Measurements from ENCODE around the gene CLCN2.

Gene CLCN2

DNA sequence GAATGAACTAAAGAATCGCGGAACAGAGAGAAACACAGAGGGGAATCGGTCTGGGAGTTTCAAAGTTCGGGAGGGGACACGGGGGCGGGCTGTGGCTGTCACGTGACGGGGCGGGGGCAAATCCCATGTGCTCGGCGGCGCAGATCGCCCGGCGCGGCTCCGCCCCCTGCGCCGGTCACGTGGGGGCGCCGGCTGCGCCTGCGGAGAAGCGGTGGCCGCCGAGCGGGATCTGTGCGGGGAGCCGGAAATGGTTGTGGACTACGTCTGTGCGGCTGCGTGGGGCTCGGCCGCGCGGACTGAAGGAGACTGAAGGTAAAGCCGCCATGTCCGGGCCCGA, 47.1 kb downstream of the CLCN2 start, which contains the start of gene EIF4G1:
Gene EIF4G1, plus strand, starts transcription at position 244 of the 337 bp plus-strand sequence. CDS start 1,191 bp downstream, outside the sequence.
- Histone ChIP-seq H3F3A (ENCODE audit: insufficient read depth) (0 out of 2 replicates have a peak, but pooled peaks cover 7% of the 10 kb centered on the region), H3K4me3 (ENCODE audit: insufficient read depth, low read length, poor library complexity, severe bottlenecking) (peak within 1 kb of the TSS; percentile 99), H3K27ac (ENCODE audit: low read depth, low read length) (peak within 1 kb of the TSS; percentile 76), H3K9me2 (replicated peaks; ENCODE audit: insufficient read depth, low read length) (no peaks in the 10 kb centered on the region), H3K79me2 (ENCODE audit: insufficient read depth, low read length) (peaks cover 47% of the 10 kb centered on the region), H3K27me3 (ENCODE audit: low read length) (no peaks in the 10 kb centered on the region), H3K4me2 (ENCODE audit: low read depth, low read length, poor library complexity, severe bottlenecking) (peak within 1 kb of the TSS; percentile 88), H3K9me3 (ENCODE audit: insufficient read depth, low read length) (no peaks in the 10 kb centered on the region), H3K9ac (ENCODE audit: low read length) (peak within 1 kb of the TSS; percentile 99), H3K36me3 (ENCODE audit: low read length) (no peaks in the 10 kb centered on the region), H2AFZ (ENCODE audit: low read depth, low read length, severe bottlenecking) (peak within 1 kb of the TSS; percentile 91), H4K20me1 (ENCODE audit: low read depth, low read length) (peaks cover 8% of the 10 kb centered on the region; the same call in 1 of the 2 replicates)
- TF ChIP-seq, protein P1, sequence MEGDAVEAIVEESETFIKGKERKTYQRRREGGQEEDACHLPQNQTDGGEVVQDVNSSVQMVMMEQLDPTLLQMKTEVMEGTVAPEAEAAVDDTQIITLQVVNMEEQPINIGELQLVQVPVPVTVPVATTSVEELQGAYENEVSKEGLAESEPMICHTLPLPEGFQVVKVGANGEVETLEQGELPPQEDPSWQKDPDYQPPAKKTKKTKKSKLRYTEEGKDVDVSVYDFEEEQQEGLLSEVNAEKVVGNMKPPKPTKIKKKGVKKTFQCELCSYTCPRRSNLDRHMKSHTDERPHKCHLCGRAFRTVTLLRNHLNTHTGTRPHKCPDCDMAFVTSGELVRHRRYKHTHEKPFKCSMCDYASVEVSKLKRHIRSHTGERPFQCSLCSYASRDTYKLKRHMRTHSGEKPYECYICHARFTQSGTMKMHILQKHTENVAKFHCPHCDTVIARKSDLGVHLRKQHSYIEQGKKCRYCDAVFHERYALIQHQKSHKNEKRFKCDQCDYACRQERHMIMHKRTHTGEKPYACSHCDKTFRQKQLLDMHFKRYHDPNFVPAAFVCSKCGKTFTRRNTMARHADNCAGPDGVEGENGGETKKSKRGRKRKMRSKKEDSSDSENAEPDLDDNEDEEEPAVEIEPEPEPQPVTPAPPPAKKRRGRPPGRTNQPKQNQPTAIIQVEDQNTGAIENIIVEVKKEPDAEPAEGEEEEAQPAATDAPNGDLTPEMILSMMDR (IDR thresholded peaks at IDR 0.05; ENCODE audit: insufficient read depth, low read length, poor library complexity, severe bottlenecking) = no peak
- no peak for TF ChIP-seq EZH2phosphoT487 (conservative IDR thresholded peaks at IDR 0.05; ENCODE audit: low read length)

DNA sequence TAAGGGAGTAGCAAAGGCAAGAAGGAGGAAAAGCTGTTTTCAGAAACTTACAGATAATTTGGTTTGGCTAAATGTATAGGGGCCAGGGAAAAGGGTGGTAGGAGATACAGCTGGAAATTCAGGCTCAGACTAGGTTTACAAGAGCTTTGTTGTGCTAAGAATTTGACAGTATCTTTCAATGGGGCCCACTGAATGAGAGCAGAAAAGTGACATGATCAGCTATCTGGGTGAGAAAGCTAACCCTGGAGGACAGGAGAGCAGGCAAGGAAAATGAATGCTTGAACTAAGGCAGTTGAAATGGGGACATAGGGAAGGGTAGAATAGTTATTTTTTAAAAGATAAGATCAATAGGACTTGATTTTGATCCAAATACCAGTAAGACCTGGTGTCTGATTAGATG, 49.8 kb downstream of the CLCN2 start:
- 0 out of 2 replicates have a peak, but pooled peaks cover 7% of the 10 kb centered on the region for H3F3A ChIP-seq (ENCODE audit: insufficient read depth)
- no peaks in the 10 kb centered on the region for H3K9me3 ChIP-seq (ENCODE audit: insufficient read depth, low read length)
- H2AFZ ChIP-seq (ENCODE audit: low read depth, low read length, severe bottlenecking) = no peak overlapping the region
- H3K4me2 ChIP-seq (ENCODE audit: low read depth, low read length, poor library complexity, severe bottlenecking) = no peak overlapping the region
- TF ChIP-seq, protein P1 (IDR thresholded peaks at IDR 0.05; ENCODE audit: insufficient read depth, low read length, poor library complexity, severe bottlenecking) = no peak
- no peak for TF ChIP-seq EZH2phosphoT487 (conservative IDR thresholded peaks at IDR 0.05; ENCODE audit: low read length)
- no peaks in the 10 kb centered on the region for H3K27me3 ChIP-seq (ENCODE audit: low read length)
- peaks cover 3% of the 10 kb centered on the region; the same call in 1 of the 2 replicates for H4K20me1 ChIP-seq (ENCODE audit: low read depth, low read length)
- no peak overlapping the region for H3K27ac ChIP-seq (ENCODE audit: low read depth, low read length)
- no peaks in the 10 kb centered on the region for H3K36me3 ChIP-seq (ENCODE audit: low read length)
- no peak overlapping the region; the same call in 1 of the 2 replicates for H3K9ac ChIP-seq (ENCODE audit: low read length)
- peaks cover 20% of the 10 kb centered on the region for H3K79me2 ChIP-seq (ENCODE audit: insufficient read depth, low read length)
- H3K4me3 ChIP-seq (ENCODE audit: insufficient read depth, low read length, poor library complexity, severe bottlenecking) = no peak overlapping the region
- H3K9me2 ChIP-seq (replicated peaks; ENCODE audit: insufficient read depth, low read length) = no peaks in the 10 kb centered on the region

DNA sequence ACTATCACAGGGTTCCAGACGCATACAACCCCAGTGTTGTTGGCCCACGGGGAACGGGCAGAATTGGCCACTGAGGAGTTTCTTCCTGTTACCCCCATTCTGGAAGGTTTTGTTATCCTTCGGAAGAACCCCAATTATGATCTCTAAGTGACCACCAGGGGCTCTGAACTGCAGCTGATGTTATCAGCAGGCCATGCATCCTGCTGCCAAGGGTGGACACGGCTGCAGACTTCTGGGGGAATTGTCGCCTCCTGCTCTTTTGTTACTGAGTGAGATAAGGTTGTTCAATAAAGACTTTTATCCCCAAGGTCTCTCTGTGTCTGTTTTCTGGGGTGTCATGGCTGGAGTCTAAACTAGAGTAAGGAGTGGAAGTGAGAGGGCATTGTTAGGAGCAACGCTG, 52.7 kb downstream of the CLCN2 start:
- no peak overlapping the region for H3K9ac ChIP-seq (ENCODE audit: low read length)
- H3K36me3 ChIP-seq (ENCODE audit: low read length) = no peaks in the 10 kb centered on the region; the same call in 1 of the 2 replicates
- 0 out of 2 replicates have a peak, but pooled peaks cover 7% of the 10 kb centered on the region for H3F3A ChIP-seq (ENCODE audit: insufficient read depth)
- H3K9me3 ChIP-seq (ENCODE audit: insufficient read depth, low read length) = no peaks in the 10 kb centered on the region
- H3K79me2 ChIP-seq (ENCODE audit: insufficient read depth, low read length) = no peaks in the 10 kb centered on the region
- no peak overlapping the region for H3K4me2 ChIP-seq (ENCODE audit: low read depth, low read length, poor library complexity, severe bottlenecking)
- no peaks in the 10 kb centered on the region for H4K20me1 ChIP-seq (ENCODE audit: low read depth, low read length)
- H3K4me3 ChIP-seq (ENCODE audit: insufficient read depth, low read length, poor library complexity, severe bottlenecking) = no peak overlapping the region
- TF ChIP-seq, protein P1 (IDR thresholded peaks at IDR 0.05; ENCODE audit: insufficient read depth, low read length, poor library complexity, severe bottlenecking) = no peak
- no peak for TF ChIP-seq EZH2phosphoT487 (conservative IDR thresholded peaks at IDR 0.05; ENCODE audit: low read length)
- H3K9me2 ChIP-seq (replicated peaks; ENCODE audit: insufficient read depth, low read length) = no peaks in the 10 kb centered on the region
- no peak overlapping the region for H3K27ac ChIP-seq (ENCODE audit: low read depth, low read length)
- H2AFZ ChIP-seq (ENCODE audit: low read depth, low read length, severe bottlenecking) = no peak overlapping the region
- no peaks in the 10 kb centered on the region for H3K27me3 ChIP-seq (ENCODE audit: low read length)

All from SU-DHL-6 (cell line).